ENCODE measurements around the gene ALDH1B1.
A peak's percentile ranks its signal among the peaks of the same experiment; 100 is the strongest.

The ALDH1B1 gene

GRCh38 chr9:38392235-38393127, at the start of gene ALDH1B1:
ALDH1B1 (plus strand) TSS chr9:38392702; CDS start chr9:38395749, 3,047 bp downstream.
- peaks cover 11% of the 10 kb centered on the region for H3K4me1 ChIP-seq (ENCODE audit: control insufficient read depth, insufficient read depth, low read length)
- H3K9ac ChIP-seq (ENCODE audit: low read depth, low read length): peak within 1 kb of the TSS; percentile 86
- H3K36me3 ChIP-seq (ENCODE audit: control insufficient read depth, insufficient read depth, low read length): peaks cover 31% of the 10 kb centered on the region
- H3K27me3 ChIP-seq (ENCODE audit: control insufficient read depth, insufficient read depth, low read length): peaks cover 8% of the 10 kb centered on the region
- H3K27ac ChIP-seq (ENCODE audit: low read depth, low read length): peak within 1 kb of the TSS; percentile 71
- peak within 1 kb of the TSS; percentile 78 for H3K4me3 ChIP-seq (ENCODE audit: low read depth, low read length)
- no peaks in the 10 kb centered on the region for H3K9me3 ChIP-seq (ENCODE audit: control insufficient read depth, insufficient read depth, low read length)

GRCh38 chr9:38343037-38343436, 49.5 kb upstream of the ALDH1B1 start:
- peaks cover 17% of the 10 kb centered on the region for H3K4me1 ChIP-seq (ENCODE audit: control insufficient read depth, insufficient read depth, low read length)
- no peaks in the 10 kb centered on the region for H3K36me3 ChIP-seq (ENCODE audit: control insufficient read depth, insufficient read depth, low read length)
- no peaks in the 10 kb centered on the region for H3K9me3 ChIP-seq (ENCODE audit: control insufficient read depth, insufficient read depth, low read length)
- H3K27me3 ChIP-seq (ENCODE audit: control insufficient read depth, insufficient read depth, low read length): peaks cover 25% of the 10 kb centered on the region
- H3K9ac ChIP-seq (ENCODE audit: low read depth, low read length): no peak overlapping the region
- H3K4me3 ChIP-seq (ENCODE audit: low read depth, low read length): no peak overlapping the region
- no peak overlapping the region for H3K27ac ChIP-seq (ENCODE audit: low read depth, low read length)

GRCh38 chr9:38343552-38343951, 49.0 kb upstream of the ALDH1B1 start:
- no peaks in the 10 kb centered on the region for H3K9me3 ChIP-seq (ENCODE audit: control insufficient read depth, insufficient read depth, low read length)

GRCh38 chr9:38344566-38345324, 47.8 kb upstream of the ALDH1B1 start:
- peaks cover 27% of the 10 kb centered on the region for H3K4me1 ChIP-seq (ENCODE audit: control insufficient read depth, insufficient read depth, low read length)
- H3K36me3 ChIP-seq (ENCODE audit: control insufficient read depth, insufficient read depth, low read length): no peaks in the 10 kb centered on the region
- H3K27ac ChIP-seq (ENCODE audit: low read depth, low read length): no peak overlapping the region
- peaks cover 28% of the 10 kb centered on the region for H3K27me3 ChIP-seq (ENCODE audit: control insufficient read depth, insufficient read depth, low read length)
- no peak overlapping the region for H3K9ac ChIP-seq (ENCODE audit: low read depth, low read length)
- H3K4me3 ChIP-seq (ENCODE audit: low read depth, low read length): no peak overlapping the region
- no peaks in the 10 kb centered on the region for H3K9me3 ChIP-seq (ENCODE audit: control insufficient read depth, insufficient read depth, low read length)

More at GRCh38 chr9:38343552-38343951, 49.0 kb upstream of the ALDH1B1 start:
- H3K36me3 ChIP-seq (ENCODE audit: control insufficient read depth, insufficient read depth, low read length): no peaks in the 10 kb centered on the region
- no peak overlapping the region for H3K27ac ChIP-seq (ENCODE audit: low read depth, low read length)
- no peak overlapping the region for H3K4me3 ChIP-seq (ENCODE audit: low read depth, low read length)
- peaks cover 28% of the 10 kb centered on the region for H3K27me3 ChIP-seq (ENCODE audit: control insufficient read depth, insufficient read depth, low read length)
- H3K4me1 ChIP-seq (ENCODE audit: control insufficient read depth, insufficient read depth, low read length): peaks cover 17% of the 10 kb centered on the region
- H3K9ac ChIP-seq (ENCODE audit: low read depth, low read length): no peak overlapping the region

GRCh38 chr9:38345851-38346755, 46.4 kb upstream of the ALDH1B1 start:
- H3K27ac ChIP-seq (ENCODE audit: low read depth, low read length): no peak overlapping the region
- H3K27me3 ChIP-seq (ENCODE audit: control insufficient read depth, insufficient read depth, low read length): peaks cover 35% of the 10 kb centered on the region
- no peaks in the 10 kb centered on the region for H3K9me3 ChIP-seq (ENCODE audit: control insufficient read depth, insufficient read depth, low read length)
- H3K9ac ChIP-seq (ENCODE audit: low read depth, low read length): no peak overlapping the region
- no peak overlapping the region for H3K4me3 ChIP-seq (ENCODE audit: low read depth, low read length)
- H3K4me1 ChIP-seq (ENCODE audit: control insufficient read depth, insufficient read depth, low read length): peaks cover 28% of the 10 kb centered on the region
- H3K36me3 ChIP-seq (ENCODE audit: control insufficient read depth, insufficient read depth, low read length): no peaks in the 10 kb centered on the region

GRCh38 chr9:38346811-38347210, 45.7 kb upstream of the ALDH1B1 start:
- Histone ChIP-seq H3K4me3 (ENCODE audit: low read depth, low read length) (no peak overlapping the region), H3K27ac (ENCODE audit: low read depth, low read length) (no peak overlapping the region), H3K9me3 (ENCODE audit: control insufficient read depth, insufficient read depth, low read length) (no peaks in the 10 kb centered on the region), H3K9ac (ENCODE audit: low read depth, low read length) (no peak overlapping the region), H3K27me3 (ENCODE audit: control insufficient read depth, insufficient read depth, low read length) (peaks cover 41% of the 10 kb centered on the region), H3K36me3 (ENCODE audit: control insufficient read depth, insufficient read depth, low read length) (no peaks in the 10 kb centered on the region), H3K4me1 (ENCODE audit: control insufficient read depth, insufficient read depth, low read length) (peaks cover 28% of the 10 kb centered on the region)

- Histone ChIP-seq H3K9ac (ENCODE audit: low read depth, low read length) (no peak overlapping the region), H3K27me3 (ENCODE audit: control insufficient read depth, insufficient read depth, low read length) (peaks cover 46% of the 10 kb centered on the region), H3K27ac (ENCODE audit: low read depth, low read length) (no peak overlapping the region), H3K9me3 (ENCODE audit: control insufficient read depth, insufficient read depth, low read length) (no peaks in the 10 kb centered on the region), H3K36me3 (ENCODE audit: control insufficient read depth, insufficient read depth, low read length) (no peaks in the 10 kb centered on the region), H3K4me3 (ENCODE audit: low read depth, low read length) (no peak overlapping the region), H3K4me1 (ENCODE audit: control insufficient read depth, insufficient read depth, low read length) (peaks cover 28% of the 10 kb centered on the region)
Measured at GRCh38 chr9:38347271-38347671, 45.2 kb upstream of the ALDH1B1 start.

GRCh38 chr9:38347946-38348345, 44.6 kb upstream of the ALDH1B1 start:
- Histone ChIP-seq H3K27ac (ENCODE audit: low read depth, low read length) (no peak overlapping the region), H3K9me3 (ENCODE audit: control insufficient read depth, insufficient read depth, low read length) (no peaks in the 10 kb centered on the region), H3K27me3 (ENCODE audit: control insufficient read depth, insufficient read depth, low read length) (peaks cover 52% of the 10 kb centered on the region), H3K36me3 (ENCODE audit: control insufficient read depth, insufficient read depth, low read length) (no peaks in the 10 kb centered on the region), H3K4me1 (ENCODE audit: control insufficient read depth, insufficient read depth, low read length) (peaks cover 34% of the 10 kb centered on the region), H3K4me3 (ENCODE audit: low read depth, low read length) (no peak overlapping the region), H3K9ac (ENCODE audit: low read depth, low read length) (no peak overlapping the region)

- Histone ChIP-seq H3K36me3 (ENCODE audit: control insufficient read depth, insufficient read depth, low read length) (no peaks in the 10 kb centered on the region), H3K9me3 (ENCODE audit: control insufficient read depth, insufficient read depth, low read length) (no peaks in the 10 kb centered on the region), H3K27ac (ENCODE audit: low read depth, low read length) (no peak overlapping the region), H3K4me3 (ENCODE audit: low read depth, low read length) (no peak overlapping the region), H3K9ac (ENCODE audit: low read depth, low read length) (no peak overlapping the region), H3K27me3 (ENCODE audit: control insufficient read depth, insufficient read depth, low read length) (peaks cover 57% of the 10 kb centered on the region), H3K4me1 (ENCODE audit: control insufficient read depth, insufficient read depth, low read length) (peaks cover 43% of the 10 kb centered on the region)
Measured at GRCh38 chr9:38350529-38350928, 42.0 kb upstream of the ALDH1B1 start.

- peaks cover 26% of the 10 kb centered on the region for H3K4me1 ChIP-seq (ENCODE audit: control insufficient read depth, insufficient read depth, low read length)
- no peaks in the 10 kb centered on the region for H3K36me3 ChIP-seq (ENCODE audit: control insufficient read depth, insufficient read depth, low read length)
- peaks cover 49% of the 10 kb centered on the region for H3K27me3 ChIP-seq (ENCODE audit: control insufficient read depth, insufficient read depth, low read length)
- H3K9me3 ChIP-seq (ENCODE audit: control insufficient read depth, insufficient read depth, low read length): no peaks in the 10 kb centered on the region
- no peak overlapping the region for H3K27ac ChIP-seq (ENCODE audit: low read depth, low read length)
- no peak overlapping the region for H3K4me3 ChIP-seq (ENCODE audit: low read depth, low read length)
- no peak overlapping the region for H3K9ac ChIP-seq (ENCODE audit: low read depth, low read length)
Measured at GRCh38 chr9:38352530-38353328, 39.8 kb upstream of the ALDH1B1 start.

All from HUES48 (cell line).